ENCODE results near the gene CAV1.
"Not testable (repeated sequence)": the region's sequence is repeated elsewhere in the genome, so short reads cannot be mapped to it uniquely, and the experiment has no call there.

Gene CAV1

DNA sequence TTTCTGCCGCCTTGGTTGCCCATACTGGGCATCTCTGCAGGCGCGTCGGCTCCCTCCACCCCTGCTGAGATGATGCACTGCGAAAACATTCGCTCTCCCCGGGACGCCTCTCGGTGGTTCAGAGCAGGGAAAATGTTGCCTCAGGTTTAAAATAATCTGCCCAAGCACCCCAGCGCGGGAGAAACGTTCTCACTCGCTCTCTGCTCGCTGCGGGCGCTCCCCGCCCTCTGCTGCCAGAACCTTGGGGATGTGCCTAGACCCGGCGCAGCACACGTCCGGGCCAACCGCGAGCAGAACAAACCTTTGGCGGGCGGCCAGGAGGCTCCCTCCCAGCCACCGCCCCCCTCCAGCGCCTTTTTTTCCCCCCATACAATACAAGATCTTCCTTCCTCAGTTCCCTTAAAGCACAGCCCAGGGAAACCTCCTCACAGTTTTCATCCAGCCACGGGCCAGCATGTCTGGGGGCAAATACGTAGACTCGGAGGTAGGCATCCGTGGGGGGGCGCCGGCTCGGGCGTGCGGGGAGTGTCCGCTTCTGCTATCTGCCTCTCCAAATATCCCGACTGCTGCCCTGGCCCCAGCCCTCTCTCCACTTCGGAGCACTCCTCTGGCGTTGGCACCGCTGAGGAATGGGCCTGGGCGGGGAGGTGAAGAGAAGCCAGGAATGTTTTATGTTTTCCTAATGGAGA is at the start of gene CAV1:
Gene CAV1, plus strand, starts transcription at position 428 of the 689 bp plus-strand sequence. Its CDS starts 27 bp downstream, at position 455.
- no peak for DNase-seq

GRCh38 chr7:116477625-116478024 is 47.2 kb upstream of the CAV1 start:
- no peak for DNase-seq

- DNase-seq: no peak
These were observed 46.0 kb upstream of the CAV1 start for GRCh38 chr7:116478834-116479233.

GRCh38 chr7:116483271-116483942 is 41.4 kb upstream of the CAV1 start:
- no peak for DNase-seq

DNA sequence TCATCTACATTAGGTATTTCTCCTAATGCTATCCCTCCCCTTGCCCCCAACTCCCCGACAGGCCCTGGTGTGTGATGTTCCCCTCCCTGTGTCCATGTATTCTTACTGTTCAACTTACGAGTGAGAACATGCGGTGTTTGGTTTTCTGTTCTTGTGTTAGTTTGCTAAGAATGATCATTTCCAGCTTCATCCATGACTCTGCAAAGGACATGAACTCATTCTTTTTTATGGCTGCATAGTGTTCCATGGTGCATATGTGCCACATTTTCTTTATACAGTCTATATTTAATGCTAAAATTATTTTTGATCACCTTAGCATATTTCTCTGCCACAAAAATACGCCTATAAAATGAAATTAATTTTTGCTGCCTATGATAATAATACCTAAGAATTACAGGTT is 40.4 kb upstream of the CAV1 start:
- DNase-seq: not testable (repeated sequence)

- no peak for DNase-seq
These were observed 36.8 kb upstream of the CAV1 start for GRCh38 chr7:116487907-116488521.

GRCh38 chr7:116490351-116490750 is 34.5 kb upstream of the CAV1 start:
- DNase-seq: no peak

DNA sequence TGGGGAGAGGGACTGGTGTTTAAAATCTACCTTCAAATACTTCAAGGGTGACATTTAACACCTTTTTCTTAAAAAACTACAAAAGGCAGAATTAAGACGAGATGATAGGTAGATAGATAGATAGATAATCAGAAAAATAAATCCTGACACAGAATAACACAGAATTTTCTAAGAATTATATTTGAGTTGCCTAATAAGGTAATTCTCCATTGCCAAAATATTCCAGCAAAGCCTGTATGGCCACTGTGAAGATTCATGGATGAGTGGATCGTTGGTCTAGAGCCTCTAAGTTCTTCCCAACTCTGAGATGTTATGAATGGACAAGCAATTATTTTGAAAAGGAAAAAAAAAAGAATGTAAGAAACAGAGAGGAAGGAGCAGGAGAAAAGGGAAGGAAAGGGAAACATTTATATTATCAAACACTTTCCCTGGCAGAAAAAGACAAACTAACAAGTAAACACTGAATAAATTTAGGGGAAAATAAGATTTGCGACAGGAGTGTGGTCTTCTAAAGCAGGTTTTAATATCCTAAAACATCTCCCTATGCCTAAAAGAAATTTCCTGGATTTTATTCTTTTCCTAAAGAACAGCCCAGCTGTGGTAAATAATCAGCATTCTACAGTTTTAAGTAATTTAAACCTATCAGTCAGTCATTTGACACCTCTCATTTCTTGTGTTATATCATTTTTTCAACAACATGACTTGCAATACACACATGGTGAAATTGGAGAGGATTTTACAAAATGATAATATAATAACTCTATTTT is 32.8 kb upstream of the CAV1 start:
- no peak for DNase-seq

DNA sequence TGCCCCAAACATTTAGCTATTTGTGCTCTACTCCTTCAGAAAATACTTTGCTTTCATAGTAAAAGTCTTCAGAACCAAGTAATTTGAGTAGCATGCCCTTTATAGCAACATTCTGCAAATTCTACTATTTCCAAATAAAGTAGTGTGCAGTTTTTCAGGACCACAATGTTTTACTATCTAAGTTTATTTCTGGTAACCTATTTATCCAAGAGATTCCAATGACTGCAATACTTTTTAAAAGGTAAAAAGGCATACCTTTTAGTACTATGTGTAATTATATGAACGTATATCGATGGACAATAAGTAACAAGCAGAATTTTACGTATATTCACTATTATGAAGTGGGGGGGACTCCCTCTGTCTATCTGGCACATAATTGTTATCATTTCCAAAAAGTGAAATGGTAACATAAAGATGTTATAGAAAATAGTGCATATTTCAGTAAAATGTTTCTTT is 32.2 kb upstream of the CAV1 start:
- DNase-seq: no peak

DNA sequence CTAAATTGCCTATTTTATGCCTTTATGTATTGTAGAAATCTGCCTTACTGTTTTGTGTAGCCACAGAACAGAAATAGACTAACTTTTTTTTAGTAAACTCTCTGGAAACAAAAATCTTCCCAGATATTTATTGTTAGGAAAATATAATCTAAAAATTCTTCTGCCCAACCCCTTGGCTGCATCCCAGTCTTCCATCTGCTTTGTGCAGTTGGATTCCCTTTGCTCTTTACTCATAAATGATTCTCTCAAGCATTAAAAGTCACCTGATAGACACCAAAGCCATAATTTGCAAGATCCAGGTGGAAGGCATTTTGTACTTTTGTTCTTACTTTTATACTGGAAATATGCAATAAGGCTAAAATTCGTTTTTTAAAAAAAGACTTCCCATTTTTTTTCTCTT is 31.4 kb upstream of the CAV1 start:
- no peak for DNase-seq

GRCh38 chr7:116494472-116494871 is 30.4 kb upstream of the CAV1 start:
- DNase-seq: no peak

DNA sequence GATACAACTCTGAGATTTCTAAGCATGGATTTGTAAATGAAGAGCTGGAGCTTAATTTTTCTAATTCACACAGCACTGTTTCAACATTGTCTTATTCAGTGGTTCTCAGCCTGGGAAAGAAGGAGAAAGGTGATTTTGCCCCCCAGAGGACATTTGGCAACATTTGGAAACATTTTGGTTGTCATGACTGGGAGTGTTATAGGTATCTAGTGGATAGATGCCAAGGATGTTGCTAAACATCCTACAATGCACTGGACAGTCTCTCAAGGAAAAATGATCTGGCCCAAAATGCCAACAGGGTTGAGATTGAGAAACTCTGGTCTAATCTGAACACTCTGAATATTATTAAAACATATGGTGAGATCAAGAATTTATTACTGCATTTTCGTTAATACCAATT is 29.1 kb upstream of the CAV1 start:
- no peak for DNase-seq

DNA sequence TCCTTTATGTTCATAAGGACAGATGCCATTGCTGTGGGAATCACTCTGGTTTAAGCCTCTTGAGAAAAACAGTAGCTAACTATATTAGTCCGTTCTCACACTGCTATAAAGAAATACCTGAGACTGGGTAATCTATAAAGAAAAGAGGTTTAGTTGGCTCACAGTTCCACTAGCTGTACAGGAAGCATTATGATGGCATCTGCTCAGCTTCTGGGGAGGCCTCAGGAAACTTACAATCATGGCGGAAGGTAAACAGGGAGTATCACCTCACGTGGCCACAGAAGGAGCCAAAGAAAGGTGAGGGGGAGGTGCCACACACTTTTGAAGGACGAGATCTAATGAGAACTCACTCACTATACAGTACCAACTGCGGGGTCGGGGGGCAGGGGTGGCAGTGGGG is 28.2 kb upstream of the CAV1 start:
- no peak for DNase-seq

- DNase-seq: no peak
These were observed 27.1 kb upstream of the CAV1 start for GRCh38 chr7:116497708-116498107.

DNA sequence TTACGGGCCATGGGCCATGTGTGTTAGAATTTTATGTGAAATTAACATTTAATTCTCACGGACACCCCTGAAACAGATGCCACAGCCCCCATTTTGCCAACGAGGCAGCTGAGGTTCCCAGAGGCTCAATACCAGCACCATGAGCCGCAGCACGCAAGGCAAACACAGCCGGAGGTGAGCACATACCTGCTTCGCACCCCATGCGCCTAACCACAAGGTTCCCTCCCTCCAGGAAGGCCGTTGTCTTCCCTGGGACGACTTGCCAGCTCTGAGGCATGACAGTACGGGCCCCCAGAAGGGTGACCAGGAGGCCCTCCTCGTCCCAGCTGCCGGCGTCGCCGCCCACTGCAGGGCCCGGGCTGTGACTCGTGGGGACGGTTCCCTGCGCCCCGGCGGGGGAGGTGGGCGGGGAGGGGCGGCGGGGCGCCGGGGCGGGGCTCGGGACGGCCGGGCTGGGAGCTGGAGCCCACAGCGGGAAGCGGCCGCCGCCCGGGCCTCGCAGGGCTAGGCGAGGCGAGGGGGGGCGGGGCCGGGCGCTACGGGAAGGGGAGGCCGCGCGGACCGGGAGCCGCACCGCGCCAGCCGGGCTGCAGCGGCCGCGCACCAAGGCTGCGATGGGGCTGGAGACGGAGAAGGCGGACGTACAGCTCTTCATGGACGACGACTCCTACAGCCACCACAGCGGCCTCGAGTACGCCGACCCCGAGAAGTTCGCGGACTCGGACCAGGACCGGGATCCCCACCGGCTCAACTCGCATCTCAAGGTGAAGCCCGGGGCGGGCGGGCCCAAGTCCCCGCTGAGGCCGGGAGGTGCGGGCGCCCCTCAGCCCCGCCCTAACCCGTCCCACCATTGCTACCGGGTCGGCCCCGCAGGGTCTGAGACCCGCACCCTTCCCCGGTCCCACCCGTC is 25.4 kb upstream of the CAV1 start, which contains the start of gene CAV2:
Gene CAV2, plus strand, starts transcription at position 571 of the 910 bp plus-strand sequence. Its CDS starts 44 bp downstream, at position 615.
- no peak for DNase-seq

- no peak for DNase-seq
These were observed 24.6 kb upstream of the CAV1 start for GRCh38 chr7:116500078-116500853.

DNA sequence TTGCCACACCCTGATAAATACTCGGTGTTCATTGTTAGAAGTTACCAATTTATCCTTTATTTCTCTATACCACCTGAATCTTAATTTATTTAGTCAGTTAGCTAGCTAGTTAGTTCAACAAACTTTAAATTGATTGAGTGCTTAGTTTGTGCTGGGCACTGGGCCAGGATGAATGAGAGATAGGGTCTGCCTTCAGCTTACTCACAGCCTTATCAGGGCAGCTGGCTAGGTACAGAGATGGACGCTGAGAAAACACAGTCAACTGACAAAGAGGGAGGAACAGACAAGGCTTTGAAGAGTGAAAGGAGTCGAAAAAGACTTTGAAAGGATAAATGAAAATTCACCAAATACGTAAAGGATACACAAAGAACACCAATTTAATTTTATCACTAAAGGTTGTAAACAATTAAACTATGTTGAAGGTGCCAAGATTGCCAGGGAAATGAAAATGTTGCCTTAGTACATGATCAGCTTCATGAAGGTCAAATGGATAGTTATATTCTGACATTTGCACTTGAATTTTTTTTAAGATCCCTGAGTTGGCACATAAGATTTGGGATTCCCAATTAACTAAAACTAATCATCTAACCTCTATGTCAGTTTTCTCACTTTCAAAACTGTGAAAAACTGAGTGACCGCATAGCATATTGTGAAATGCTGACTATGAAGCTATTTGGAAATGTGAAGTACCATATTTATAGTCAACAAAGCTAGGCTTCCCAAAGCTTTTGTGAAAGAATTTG is 23.2 kb upstream of the CAV1 start:
- DNase-seq: no peak

GRCh38 chr7:116502201-116503096 is 22.4 kb upstream of the CAV1 start:
- DNase-seq: no peak

DNA sequence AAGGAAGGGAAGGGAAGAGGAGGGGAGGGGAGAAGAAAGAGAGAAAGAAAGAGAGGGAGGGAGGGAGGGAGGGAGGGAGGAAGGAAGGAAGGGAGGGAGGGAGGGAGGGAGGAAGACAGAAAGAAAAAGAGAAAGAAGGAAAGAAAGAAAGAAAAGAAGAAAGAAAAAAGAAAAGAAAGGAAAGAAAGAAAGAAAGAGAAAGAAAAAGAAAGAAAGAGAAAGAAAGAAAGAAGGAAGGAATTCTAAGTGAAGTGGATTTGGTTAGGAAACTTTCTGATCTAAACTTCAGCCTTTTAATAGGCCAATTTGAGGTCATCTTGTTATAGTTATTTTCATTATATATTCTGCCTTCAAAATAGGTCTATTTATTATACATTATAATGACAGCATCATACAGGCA is 21.0 kb upstream of the CAV1 start:
- DNase-seq: no peak

All from activated CD4-positive, alpha-beta T cell treated with anti-CD3 and anti-CD28 coated beads for 1 hour (primary cell).